ENCODE results near the gene FMN1. TPM values are rescaled to one million over a fixed set of nuclear protein-coding genes. Genes with fewer than 3 reads are reported as not detected.

FMN1 gene
- total and polyA plus RNA-seq, 10 of the 15 experiments (the other 5 are each of a cell fraction or from before 2014, with no cell fraction given): 0.05 to 0.16 (median 0.08) TPM; not detected in 4

DNA sequence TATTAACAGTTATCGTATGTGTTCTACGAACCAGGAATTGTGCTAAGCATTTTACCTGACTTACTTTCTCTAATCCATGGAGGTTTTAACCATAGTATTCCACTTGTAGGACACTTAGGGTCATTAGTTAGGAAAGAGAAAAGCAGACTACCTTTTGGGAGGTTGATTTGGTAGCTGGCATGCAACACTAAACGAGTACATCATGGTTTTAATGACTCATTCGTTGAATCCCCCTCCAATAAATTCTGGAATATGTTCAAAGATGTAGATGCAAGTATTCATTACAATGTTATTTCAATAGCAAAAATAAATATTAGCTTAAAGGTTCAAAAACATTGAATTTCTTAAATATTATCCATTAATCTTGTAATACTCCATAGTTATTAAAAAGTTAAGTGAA lies 162.5 kb downstream of the FMN1 start:
- POLR2A ChIA-PET: no interaction called here
- no TSS peak for BruUV-seq (replicated peaks)
- no peak overlapping the region for H3K4me3 ChIP-seq
- no peaks in the 10 kb centered on the region for H3K9me3 ChIP-seq (replicated peaks; ENCODE audit: control insufficient read depth, insufficient read depth, low read length)
- H3K4me1 ChIP-seq (ENCODE audit: control insufficient read depth, insufficient read depth, low read length): no peaks in the 10 kb centered on the region
- no peak overlapping the region for H3K4me2 ChIP-seq (ENCODE audit: control insufficient read depth, insufficient read depth)
- DNase-seq (ENCODE audit: low read depth, low spot score): no peak
- RAD21 ChIA-PET (ENCODE audit: unreplicated experiment): no interaction called here
- intact Hi-C loops (cut with micrococcal nuclease; ENCODE audit: unreplicated experiment) (no loop called here), in situ Hi-C loops (cut with MboI) (no loop called here)
- no peak overlapping the region for H3K27ac ChIP-seq (ENCODE audit: control insufficient read depth, insufficient read depth)
- H3K79me2 ChIP-seq (ENCODE audit: control insufficient read depth, insufficient read depth, low read length): no peaks in the 10 kb centered on the region
- SMC1A ChIA-PET (ENCODE audit: uncharacterized antibody, unreplicated experiment): no interaction called here
- no peak overlapping the region for H2AFZ ChIP-seq (ENCODE audit: control insufficient read depth, low read depth, low read length)
- TF ChIP-seq TCF3 (IDR thresholded peaks at IDR 0.05; ENCODE audit: borderline replicate concordance, insufficient read depth, low read depth, low read length): no peak
- 30% methylated on average over 4 of the region's 4 CpGs for WGBS (ENCODE audit: insufficient coverage, insufficient replicate concordance, low lambda C conversion rate, missing lambda C conversion rate)
- no peak overlapping the region for H3K9ac ChIP-seq (ENCODE audit: control insufficient read depth, insufficient read depth, low read length)
- H4K20me1 ChIP-seq (ENCODE audit: control insufficient read depth, insufficient read depth): no peaks in the 10 kb centered on the region
- H3K36me3 ChIP-seq (ENCODE audit: control insufficient read depth in 2 of 2, insufficient read depth in 2 of 2, low read length in 1 of 2): no peaks in the 10 kb centered on the region
- no peaks in the 10 kb centered on the region; a peak in 1 of 4 replicates for H3K27me3 ChIP-seq (replicated peaks in 1 of 2; ENCODE audit: control insufficient read depth in 2 of 2, insufficient read depth in 2 of 2, low read length in 1 of 2)
- CTCF ChIA-PET: no interaction called here
- no peak for ATAC-seq
- FAIRE-seq: no peak

DNA sequence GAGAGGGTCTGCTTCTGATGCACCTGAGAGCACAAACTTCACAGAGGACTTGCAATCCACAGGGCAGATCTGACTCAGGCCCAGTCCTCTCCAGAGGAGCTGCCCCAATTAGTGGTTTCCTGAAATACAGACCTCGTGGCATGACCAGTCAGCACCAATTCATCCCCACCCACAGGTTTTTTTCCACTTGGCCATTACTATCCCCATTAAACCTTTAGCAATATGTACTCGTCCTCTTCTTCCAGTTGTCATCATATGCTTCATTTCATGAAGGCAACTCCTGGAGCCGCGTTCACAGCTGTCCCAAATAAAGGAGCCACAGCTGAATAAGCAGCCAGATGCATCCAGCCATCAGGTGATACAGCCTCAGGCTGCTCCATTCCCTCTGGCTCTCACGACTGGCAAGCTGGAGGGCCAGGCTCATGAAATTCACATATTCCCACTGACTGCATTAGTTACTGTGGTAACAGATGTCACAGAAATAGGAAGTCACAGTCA lies 163.1 kb downstream of the FMN1 start:
- in situ Hi-C loops (cut with MboI): no loop called here
- intact Hi-C loops (cut with micrococcal nuclease; ENCODE audit: unreplicated experiment): no loop called here
- Histone ChIP-seq H3K36me3 (ENCODE audit: control insufficient read depth in 2 of 2, insufficient read depth in 2 of 2, low read length in 1 of 2) (no peaks in the 10 kb centered on the region), H2AFZ (ENCODE audit: control insufficient read depth, low read depth, low read length) (no peak overlapping the region), H3K9me3 (replicated peaks; ENCODE audit: control insufficient read depth, insufficient read depth, low read length) (no peaks in the 10 kb centered on the region), H3K4me1 (ENCODE audit: control insufficient read depth, insufficient read depth, low read length) (no peaks in the 10 kb centered on the region), H3K4me3 (no peak overlapping the region), H3K27ac (ENCODE audit: control insufficient read depth, insufficient read depth) (no peak overlapping the region), H3K27me3 (replicated peaks in 1 of 2; ENCODE audit: control insufficient read depth in 2 of 2, insufficient read depth in 2 of 2, low read length in 1 of 2) (no peaks in the 10 kb centered on the region; a peak in 1 of 4 replicates), H3K4me2 (ENCODE audit: control insufficient read depth, insufficient read depth) (no peak overlapping the region), H3K79me2 (ENCODE audit: control insufficient read depth, insufficient read depth, low read length) (no peaks in the 10 kb centered on the region), H3K9ac (ENCODE audit: control insufficient read depth, insufficient read depth, low read length) (no peak overlapping the region), H4K20me1 (ENCODE audit: control insufficient read depth, insufficient read depth) (no peaks in the 10 kb centered on the region)
- no TSS peak for BruUV-seq (replicated peaks)
- RAD21 ChIA-PET (ENCODE audit: unreplicated experiment): no interaction called here
- SMC1A ChIA-PET (ENCODE audit: uncharacterized antibody, unreplicated experiment): no interaction called here
- 30% methylated on average over 5 of the region's 5 CpGs for WGBS (ENCODE audit: insufficient coverage, insufficient replicate concordance, low lambda C conversion rate, missing lambda C conversion rate)
- no peak for DNase-seq (ENCODE audit: low read depth, low spot score)
- POLR2A ChIA-PET: no interaction called here
- CTCF ChIA-PET: no interaction called here
- FAIRE-seq: no peak
- no peak for ATAC-seq
- TF ChIP-seq, protein P1, sequence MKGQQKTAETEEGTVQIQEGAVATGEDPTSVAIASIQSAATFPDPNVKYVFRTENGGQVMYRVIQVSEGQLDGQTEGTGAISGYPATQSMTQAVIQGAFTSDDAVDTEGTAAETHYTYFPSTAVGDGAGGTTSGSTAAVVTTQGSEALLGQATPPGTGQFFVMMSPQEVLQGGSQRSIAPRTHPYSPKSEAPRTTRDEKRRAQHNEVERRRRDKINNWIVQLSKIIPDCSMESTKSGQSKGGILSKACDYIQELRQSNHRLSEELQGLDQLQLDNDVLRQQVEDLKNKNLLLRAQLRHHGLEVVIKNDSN (IDR thresholded peaks at IDR 0.05; ENCODE audit: borderline replicate concordance, extremely low read length, insufficient read depth, low read depth, low read length): no peak
- no peak for TF ChIP-seq KLF5 (IDR thresholded peaks at IDR 0.05; ENCODE audit: partially characterized antibody)
- TF ChIP-seq, protein P2, sequence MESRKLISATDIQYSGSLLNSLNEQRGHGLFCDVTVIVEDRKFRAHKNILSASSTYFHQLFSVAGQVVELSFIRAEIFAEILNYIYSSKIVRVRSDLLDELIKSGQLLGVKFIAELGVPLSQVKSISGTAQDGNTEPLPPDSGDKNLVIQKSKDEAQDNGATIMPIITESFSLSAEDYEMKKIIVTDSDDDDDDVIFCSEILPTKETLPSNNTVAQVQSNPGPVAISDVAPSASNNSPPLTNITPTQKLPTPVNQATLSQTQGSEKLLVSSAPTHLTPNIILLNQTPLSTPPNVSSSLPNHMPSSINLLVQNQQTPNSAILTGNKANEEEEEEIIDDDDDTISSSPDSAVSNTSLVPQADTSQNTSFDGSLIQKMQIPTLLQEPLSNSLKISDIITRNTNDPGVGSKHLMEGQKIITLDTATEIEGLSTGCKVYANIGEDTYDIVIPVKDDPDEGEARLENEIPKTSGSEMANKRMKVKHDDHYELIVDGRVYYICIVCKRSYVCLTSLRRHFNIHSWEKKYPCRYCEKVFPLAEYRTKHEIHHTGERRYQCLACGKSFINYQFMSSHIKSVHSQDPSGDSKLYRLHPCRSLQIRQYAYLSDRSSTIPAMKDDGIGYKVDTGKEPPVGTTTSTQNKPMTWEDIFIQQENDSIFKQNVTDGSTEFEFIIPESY (IDR thresholded peaks at IDR 0.05): no peak
- no peak for TF ChIP-seq ZNF384 (IDR thresholded peaks at IDR 0.05; ENCODE audit: borderline replicate concordance, low read depth, low read length)
- TF ChIP-seq, protein P3, sequence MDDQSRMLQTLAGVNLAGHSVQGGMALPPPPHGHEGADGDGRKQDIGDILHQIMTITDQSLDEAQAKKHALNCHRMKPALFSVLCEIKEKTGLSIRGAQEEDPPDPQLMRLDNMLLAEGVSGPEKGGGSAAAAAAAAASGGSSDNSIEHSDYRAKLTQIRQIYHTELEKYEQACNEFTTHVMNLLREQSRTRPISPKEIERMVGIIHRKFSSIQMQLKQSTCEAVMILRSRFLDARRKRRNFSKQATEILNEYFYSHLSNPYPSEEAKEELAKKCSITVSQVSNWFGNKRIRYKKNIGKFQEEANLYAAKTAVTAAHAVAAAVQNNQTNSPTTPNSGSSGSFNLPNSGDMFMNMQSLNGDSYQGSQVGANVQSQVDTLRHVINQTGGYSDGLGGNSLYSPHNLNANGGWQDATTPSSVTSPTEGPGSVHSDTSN (IDR thresholded peaks at IDR 0.05; ENCODE audit: insufficient replicate concordance, low read depth, low read length): no peak
- TF ChIP-seq RELA (IDR thresholded peaks at IDR 0.05; ENCODE audit: borderline replicate concordance, partially characterized antibody): no peak
- no peak for TF ChIP-seq CBX5 (IDR thresholded peaks at IDR 0.05; ENCODE audit: low read depth)
- TF ChIP-seq, protein P4, sequence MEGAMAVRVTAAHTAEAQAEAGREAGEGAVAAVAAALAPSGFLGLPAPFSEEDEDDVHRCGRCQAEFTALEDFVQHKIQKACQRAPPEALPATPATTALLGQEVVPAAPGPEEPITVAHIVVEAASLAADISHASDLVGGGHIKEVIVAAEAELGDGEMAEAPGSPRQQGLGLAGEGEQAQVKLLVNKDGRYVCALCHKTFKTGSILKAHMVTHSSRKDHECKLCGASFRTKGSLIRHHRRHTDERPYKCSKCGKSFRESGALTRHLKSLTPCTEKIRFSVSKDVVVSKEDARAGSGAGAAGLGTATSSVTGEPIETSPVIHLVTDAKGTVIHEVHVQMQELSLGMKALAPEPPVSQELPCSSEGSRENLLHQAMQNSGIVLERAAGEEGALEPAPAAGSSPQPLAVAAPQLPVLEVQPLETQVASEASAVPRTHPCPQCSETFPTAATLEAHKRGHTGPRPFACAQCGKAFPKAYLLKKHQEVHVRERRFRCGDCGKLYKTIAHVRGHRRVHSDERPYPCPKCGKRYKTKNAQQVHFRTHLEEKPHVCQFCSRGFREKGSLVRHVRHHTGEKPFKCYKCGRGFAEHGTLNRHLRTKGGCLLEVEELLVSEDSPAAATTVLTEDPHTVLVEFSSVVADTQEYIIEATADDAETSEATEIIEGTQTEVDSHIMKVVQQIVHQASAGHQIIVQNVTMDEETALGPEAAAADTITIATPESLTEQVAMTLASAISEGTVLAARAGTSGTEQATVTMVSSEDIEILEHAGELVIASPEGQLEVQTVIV (IDR thresholded peaks at IDR 0.05; ENCODE audit: borderline replicate concordance, partially characterized antibody): no peak
- no peak for TF ChIP-seq SMAD5 (IDR thresholded peaks at IDR 0.05; ENCODE audit: low read depth)
- no peak for TF ChIP-seq CBX3 (IDR thresholded peaks at IDR 0.05; ENCODE audit: borderline replicate concordance, low read depth)

All from GM12878 (cell line).